ENCODE results near the gene DXO. TPM values are rescaled to one million over a fixed set of nuclear protein-coding genes. Genes with fewer than 3 reads are reported as not detected.

The DXO gene
- total and polyA plus RNA-seq, 11 donors = 9.4 to 17.8 (median 12.8) TPM

DNA sequence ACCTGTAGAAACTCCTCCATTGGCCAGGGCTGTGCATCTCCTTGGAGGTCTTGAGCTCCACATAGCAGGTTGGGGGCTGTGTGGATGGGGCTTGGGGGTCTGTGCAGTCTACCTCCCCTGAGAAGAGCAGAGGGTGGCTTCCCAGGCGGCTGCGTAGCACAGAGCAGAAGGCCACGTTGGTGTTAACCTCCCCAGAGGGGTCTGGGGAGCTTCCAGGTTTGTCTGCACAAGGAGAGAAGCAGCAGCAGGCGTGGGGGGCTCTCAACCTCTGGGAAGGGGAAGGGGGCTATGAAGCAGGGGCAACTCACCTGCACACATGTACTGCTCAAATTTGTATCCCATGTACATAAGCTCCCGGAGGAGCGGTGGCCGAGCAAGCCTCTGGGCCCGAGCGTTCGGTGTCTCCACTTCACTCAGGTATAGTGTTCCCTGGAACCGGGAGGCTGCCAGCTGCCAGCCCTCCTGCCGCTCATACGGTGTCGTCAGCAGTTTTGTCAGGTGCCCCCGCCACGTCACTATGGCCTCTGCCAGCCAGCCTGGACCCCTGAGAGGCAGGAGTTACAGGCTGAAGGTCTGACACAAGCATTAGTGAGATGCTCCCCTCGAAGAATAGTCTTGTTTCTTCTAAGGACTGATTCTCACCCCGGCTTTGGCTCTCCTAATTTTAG is 1.2 kb downstream of the DXO start:
- intact Hi-C loops (cut with DNase I) = loop anchor here in 1 of 10 donors (1.0 kb wide), 1 partner anchor 11 kb away; the partner anchor contains the start of gene SKIC2
- no peaks in the 10 kb centered on the region for H3K27me3 ChIP-seq
- 70 to 82% (median 76%) methylated on average over 18 of the region's 18 CpGs for WGBS, 4 donors
- DNase-seq (peak in 1 of 5 donors; percentile 10), ATAC-seq (no peak)
- H3K9me3 ChIP-seq = no peaks in the 10 kb centered on the region
- H3K36me3 ChIP-seq = peaks cover 0 to 59% (median 46%) of the 10 kb centered on the region in 9 donors
- H3K4me3 ChIP-seq = peak overlapping the region in 11 of 12 donors; percentile 56 to 87 (median 73)
- no peak for TF ChIP-seq CTCF (IDR thresholded peaks at IDR 0.05)
- no peak for TF ChIP-seq POLR2A (IDR thresholded peaks at IDR 0.05)
- peaks cover 0 to 33% (median 24%) of the 10 kb centered on the region in 12 donors for H3K4me1 ChIP-seq
- peak overlapping the region in 11 of 12 donors; percentile 86 to 98 (median 94) for H3K27ac ChIP-seq

DNA sequence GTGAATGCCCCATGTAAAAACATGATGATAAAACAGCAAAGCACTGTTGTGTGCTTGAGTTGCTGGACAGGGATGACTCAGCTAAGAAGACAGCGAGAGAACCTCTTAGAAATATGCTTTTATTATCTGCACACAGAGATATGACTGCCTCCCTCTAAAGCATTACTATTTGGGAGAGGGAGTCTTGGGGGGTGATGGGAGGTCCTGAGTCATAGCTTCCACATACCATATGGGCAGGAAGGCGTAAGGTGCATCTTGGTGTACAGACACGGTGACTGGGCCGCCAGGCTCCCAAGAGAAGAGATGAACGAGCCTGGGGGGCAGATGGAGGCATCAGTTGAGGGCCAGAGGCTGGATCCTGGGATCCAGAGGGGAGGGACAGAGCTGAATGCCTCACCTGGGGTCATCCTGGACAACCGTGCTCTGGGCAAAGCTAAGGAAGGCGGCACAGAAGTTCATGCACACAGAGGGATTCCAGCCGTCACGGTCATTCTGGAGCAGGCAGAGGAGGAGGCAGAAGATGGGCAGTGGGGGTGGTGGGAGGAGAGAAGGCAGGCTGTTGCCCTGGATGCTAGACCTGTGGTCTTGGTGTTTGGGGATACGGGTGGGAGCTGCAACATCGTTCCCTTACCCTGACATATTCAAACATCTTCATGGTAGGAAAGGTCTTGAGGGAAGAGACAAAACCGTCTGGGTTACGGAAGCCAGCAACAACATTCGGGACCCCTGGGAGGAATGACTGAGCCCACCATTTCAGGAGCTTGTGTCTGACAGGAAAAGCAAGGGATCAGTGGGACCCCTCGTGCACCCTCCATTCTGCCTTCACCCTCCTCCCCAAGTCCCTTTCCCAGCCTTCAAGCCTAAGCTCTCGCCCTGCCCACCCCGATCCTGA is 2.0 kb downstream of the DXO start:
- H3K27me3 ChIP-seq = no peaks in the 10 kb centered on the region
- 67 to 78% (median 74%) methylated on average over 17 of the region's 17 CpGs for WGBS, 4 donors

DNA sequence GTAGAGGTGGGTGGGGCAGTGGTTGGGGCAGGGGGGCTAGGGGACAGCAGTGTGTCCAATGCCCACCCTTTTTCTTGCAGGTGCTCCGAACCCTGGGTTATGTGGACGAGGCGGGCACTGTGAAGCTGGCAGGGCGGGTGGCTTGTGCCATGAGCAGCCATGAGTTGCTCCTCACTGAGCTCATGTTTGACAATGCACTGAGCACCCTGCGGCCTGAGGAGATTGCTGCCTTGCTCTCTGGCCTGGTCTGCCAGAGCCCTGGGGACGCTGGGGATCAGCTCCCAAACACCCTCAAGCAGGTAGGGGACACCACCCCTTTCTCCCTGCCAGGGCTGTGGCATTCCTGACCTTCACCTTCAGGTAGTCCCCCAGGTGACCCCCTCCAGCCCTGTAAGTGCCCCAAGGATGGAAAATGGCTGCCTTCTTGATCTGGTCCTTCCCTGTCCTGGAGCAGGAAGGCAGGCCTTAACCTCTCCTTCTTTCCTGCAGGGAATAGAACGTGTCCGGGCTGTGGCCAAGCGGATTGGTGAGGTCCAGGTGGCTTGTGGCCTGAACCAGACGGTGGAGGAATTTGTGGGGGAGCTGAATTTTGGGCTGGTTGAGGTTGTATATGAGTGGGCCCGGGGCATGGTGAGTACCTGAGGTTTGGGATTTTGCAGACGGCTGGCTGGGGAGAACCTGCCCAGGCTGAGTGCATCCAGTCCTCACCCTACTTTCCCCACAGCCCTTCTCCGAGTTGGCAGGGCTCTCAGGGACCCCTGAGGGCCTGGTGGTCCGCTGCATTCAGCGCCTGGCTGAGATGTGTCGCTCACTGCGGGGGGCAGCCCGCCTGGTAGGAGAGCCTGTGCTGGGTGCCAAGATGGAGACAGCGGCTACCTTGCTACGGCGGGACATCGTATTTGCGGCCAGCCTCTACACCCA is 2.9 kb downstream of the DXO start:
- no peaks in the 10 kb centered on the region for H3K27me3 ChIP-seq
- H3K9me3 ChIP-seq = no peaks in the 10 kb centered on the region
- no peak for DNase-seq
- WGBS, 4 donors = 85 to 89% (median 88%) methylated on average over 18 to 23 of the region's 23 CpGs
- ATAC-seq = no peak
- intact Hi-C loops (cut with DNase I) = no loop called here
- H3K4me3 ChIP-seq = no peak overlapping the region
- peaks cover 0 to 31% (median 24%) of the 10 kb centered on the region in 12 donors for H3K4me1 ChIP-seq
- H3K27ac ChIP-seq = no peak overlapping the region
- peaks cover 0 to 67% (median 61%) of the 10 kb centered on the region in 9 donors for H3K36me3 ChIP-seq
- TF ChIP-seq CTCF (IDR thresholded peaks at IDR 0.05) (no peak), POLR2A (IDR thresholded peaks at IDR 0.05) (no peak)

More for the DNA sequence above, 2.0 kb downstream of the DXO start:
- DNase-seq = peak in 1 of 5 donors; percentile 10
- H3K36me3 ChIP-seq = peaks cover 0 to 66% (median 54%) of the 10 kb centered on the region in 9 donors
- H3K4me3 ChIP-seq = no peak overlapping the region
- H3K4me1 ChIP-seq = peaks cover 0 to 33% (median 24%) of the 10 kb centered on the region in 12 donors
- peak overlapping the region in 1 of 12 donors; percentile 96 for H3K27ac ChIP-seq
- H3K9me3 ChIP-seq = no peaks in the 10 kb centered on the region
- TF ChIP-seq CTCF (IDR thresholded peaks at IDR 0.05) (no peak), POLR2A (IDR thresholded peaks at IDR 0.05) (no peak)
- intact Hi-C loops (cut with DNase I) = no loop called here
- no peak for ATAC-seq

Measured in heart left ventricle (tissue), 16 donors.